ENCODE measurements around the gene BRCA2. TPM values are rescaled to one million over a fixed set of nuclear protein-coding genes. Genes with fewer than 3 reads are reported as not detected.
"Not testable (repeated sequence)": the region's sequence is repeated elsewhere in the genome, so short reads cannot be mapped to it uniquely, and the experiment has no call there.

Gene BRCA2
- total and polyA plus RNA-seq, 2 donors, result 1.5 to 11.0 TPM

- no peak overlapping the region for H3K4me3 ChIP-seq (ENCODE audit: low read length in 2 of 2)
- no peaks in the 10 kb centered on the region for H3K9me3 ChIP-seq (ENCODE audit: control insufficient read depth in 2 of 2, insufficient read depth in 1 of 2, low read length in 1 of 2)
- H3K36me3 ChIP-seq (ENCODE audit: control insufficient read depth in 2 of 2, insufficient read depth in 2 of 2, low read length in 1 of 2), result peaks cover 0 to 29% of the 10 kb centered on the region in 2 donors
- H3K27ac ChIP-seq (ENCODE audit: low read depth in 1 of 2, low read length in 1 of 2), result no peak overlapping the region
- WGBS, result 94% methylated on average over 4 of the region's 4 CpGs
- no peaks in the 10 kb centered on the region for H3K27me3 ChIP-seq (ENCODE audit: control insufficient read depth in 2 of 2, insufficient read depth in 1 of 2, low read length in 1 of 2)
- peaks cover 0 to 3% of the 10 kb centered on the region in 2 donors for H3K4me1 ChIP-seq (ENCODE audit: control insufficient read depth in 2 of 2, insufficient read depth in 2 of 2, low read length in 2 of 2)
- no peak for DNase-seq (ENCODE audit: low read depth in 6 of 9, low spot score in 9 of 9)
Observed at GRCh38 chr13:32320528-32320927, 5.2 kb downstream of the BRCA2 start.

- H3K27me3 ChIP-seq (ENCODE audit: control insufficient read depth in 2 of 2, insufficient read depth in 1 of 2, low read length in 1 of 2), result no peaks in the 10 kb centered on the region
- DNase-seq (ENCODE audit: low read depth in 6 of 9, low spot score in 9 of 9), result no peak
- peaks cover 0 to 38% of the 10 kb centered on the region in 2 donors for H3K36me3 ChIP-seq (ENCODE audit: control insufficient read depth in 2 of 2, insufficient read depth in 2 of 2, low read length in 1 of 2)
- no peak overlapping the region for H3K4me3 ChIP-seq (ENCODE audit: low read length in 2 of 2)
- H3K4me1 ChIP-seq (ENCODE audit: control insufficient read depth in 2 of 2, insufficient read depth in 2 of 2, low read length in 2 of 2), result no peaks in the 10 kb centered on the region
- H3K9me3 ChIP-seq (ENCODE audit: control insufficient read depth in 2 of 2, insufficient read depth in 1 of 2, low read length in 1 of 2), result no peaks in the 10 kb centered on the region
- no peak overlapping the region for H3K27ac ChIP-seq (ENCODE audit: low read depth in 1 of 2, low read length in 1 of 2)
Observed at GRCh38 chr13:32323912-32324311, 8.6 kb downstream of the BRCA2 start.

- no peaks in the 10 kb centered on the region for H3K27me3 ChIP-seq (ENCODE audit: control insufficient read depth in 2 of 2, insufficient read depth in 1 of 2, low read length in 1 of 2)
- WGBS, result 99% methylated on average over 2 of the region's 2 CpGs
- H3K36me3 ChIP-seq (ENCODE audit: control insufficient read depth in 2 of 2, insufficient read depth in 2 of 2, low read length in 1 of 2), result peaks cover 10 to 28% of the 10 kb centered on the region in 2 donors
- H3K27ac ChIP-seq (ENCODE audit: low read depth in 1 of 2, low read length in 1 of 2), result no peak overlapping the region
- no peaks in the 10 kb centered on the region for H3K4me1 ChIP-seq (ENCODE audit: control insufficient read depth in 2 of 2, insufficient read depth in 2 of 2, low read length in 2 of 2)
- DNase-seq (ENCODE audit: low read depth in 6 of 9, low spot score in 9 of 9), result no peak
- H3K4me3 ChIP-seq (ENCODE audit: low read length in 2 of 2), result no peak overlapping the region
- H3K9me3 ChIP-seq (ENCODE audit: control insufficient read depth in 2 of 2, insufficient read depth in 1 of 2, low read length in 1 of 2), result no peaks in the 10 kb centered on the region
Observed at GRCh38 chr13:32330441-32330840, 15.1 kb downstream of the BRCA2 start.

- WGBS, result 97% methylated on average over 2 of the region's 2 CpGs
- Histone ChIP-seq H3K36me3 (ENCODE audit: control insufficient read depth in 2 of 2, insufficient read depth in 2 of 2, low read length in 1 of 2) (peaks cover 10 to 22% of the 10 kb centered on the region in 2 donors), H3K27ac (ENCODE audit: low read depth in 1 of 2, low read length in 1 of 2) (no peak overlapping the region), H3K4me3 (ENCODE audit: low read length in 2 of 2) (no peak overlapping the region), H3K4me1 (ENCODE audit: control insufficient read depth in 2 of 2, insufficient read depth in 2 of 2, low read length in 2 of 2) (no peaks in the 10 kb centered on the region), H3K27me3 (ENCODE audit: control insufficient read depth in 2 of 2, insufficient read depth in 1 of 2, low read length in 1 of 2) (no peaks in the 10 kb centered on the region), H3K9me3 (ENCODE audit: control insufficient read depth in 2 of 2, insufficient read depth in 1 of 2, low read length in 1 of 2) (no peaks in the 10 kb centered on the region)
- no peak for DNase-seq (ENCODE audit: low read depth in 6 of 9, low spot score in 9 of 9)
Observed at GRCh38 chr13:32334671-32335070, 19.4 kb downstream of the BRCA2 start.

DNA sequence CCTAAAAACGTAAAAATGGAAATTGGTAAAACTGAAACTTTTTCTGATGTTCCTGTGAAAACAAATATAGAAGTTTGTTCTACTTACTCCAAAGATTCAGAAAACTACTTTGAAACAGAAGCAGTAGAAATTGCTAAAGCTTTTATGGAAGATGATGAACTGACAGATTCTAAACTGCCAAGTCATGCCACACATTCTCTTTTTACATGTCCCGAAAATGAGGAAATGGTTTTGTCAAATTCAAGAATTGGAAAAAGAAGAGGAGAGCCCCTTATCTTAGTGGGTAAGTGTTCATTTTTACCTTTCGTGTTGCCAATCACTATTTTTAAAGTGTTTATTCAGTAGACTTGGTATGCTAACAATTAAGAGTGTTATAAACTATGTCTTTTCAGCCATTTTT lies 25.6 kb downstream of the BRCA2 start:
- H3K27me3 ChIP-seq (ENCODE audit: control insufficient read depth in 2 of 2, insufficient read depth in 1 of 2, low read length in 1 of 2), result no peaks in the 10 kb centered on the region
- H3K9me3 ChIP-seq (ENCODE audit: control insufficient read depth in 2 of 2, insufficient read depth in 1 of 2, low read length in 1 of 2), result no peaks in the 10 kb centered on the region
- no peak for DNase-seq (ENCODE audit: low read depth in 6 of 9, low spot score in 9 of 9)
- H3K4me1 ChIP-seq (ENCODE audit: control insufficient read depth in 2 of 2, insufficient read depth in 2 of 2, low read length in 2 of 2), result no peaks in the 10 kb centered on the region
- no peak overlapping the region for H3K27ac ChIP-seq (ENCODE audit: low read depth in 1 of 2, low read length in 1 of 2)
- WGBS, result 72% methylated on average over 3 of the region's 3 CpGs
- H3K36me3 ChIP-seq (ENCODE audit: control insufficient read depth in 2 of 2, insufficient read depth in 2 of 2, low read length in 1 of 2), result peaks cover 0 to 3% of the 10 kb centered on the region in 2 donors
- H3K4me3 ChIP-seq (ENCODE audit: low read length in 2 of 2), result no peak overlapping the region

DNA sequence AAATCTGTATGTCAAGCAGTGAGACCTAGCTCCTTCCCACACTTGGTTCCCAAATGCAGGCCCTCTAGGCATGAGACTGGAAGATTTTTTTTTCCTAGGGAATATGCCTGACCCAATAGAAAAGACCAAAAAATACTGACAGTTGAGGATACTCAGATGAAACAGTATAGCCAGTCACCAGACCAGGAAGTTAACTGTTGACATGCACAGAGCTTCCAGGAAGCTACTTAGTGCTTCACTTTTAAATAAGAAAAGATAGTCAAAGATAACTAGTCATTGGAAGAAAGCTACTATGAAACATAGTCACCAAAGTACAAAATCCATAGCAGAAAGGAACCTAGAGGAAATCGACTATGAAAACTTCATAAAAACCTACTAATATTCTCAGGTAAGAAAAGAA lies 32.3 kb downstream of the BRCA2 start:
- no peak overlapping the region for H3K4me3 ChIP-seq (ENCODE audit: low read length in 2 of 2)
- H3K4me1 ChIP-seq (ENCODE audit: control insufficient read depth in 2 of 2, insufficient read depth in 2 of 2, low read length in 2 of 2), result no peaks in the 10 kb centered on the region
- no peaks in the 10 kb centered on the region for H3K9me3 ChIP-seq (ENCODE audit: control insufficient read depth in 2 of 2, insufficient read depth in 1 of 2, low read length in 1 of 2)
- no peak overlapping the region for H3K27ac ChIP-seq (ENCODE audit: low read depth in 1 of 2, low read length in 1 of 2)
- DNase-seq (ENCODE audit: low read depth in 6 of 9, low spot score in 9 of 9), result no peak
- H3K36me3 ChIP-seq (ENCODE audit: control insufficient read depth in 2 of 2, insufficient read depth in 2 of 2, low read length in 1 of 2), result peaks cover 2 to 15% of the 10 kb centered on the region in 2 donors
- H3K27me3 ChIP-seq (ENCODE audit: control insufficient read depth in 2 of 2, insufficient read depth in 1 of 2, low read length in 1 of 2), result no peaks in the 10 kb centered on the region
- WGBS, result 97% methylated on average over 1 of the region's 1 CpG

DNA sequence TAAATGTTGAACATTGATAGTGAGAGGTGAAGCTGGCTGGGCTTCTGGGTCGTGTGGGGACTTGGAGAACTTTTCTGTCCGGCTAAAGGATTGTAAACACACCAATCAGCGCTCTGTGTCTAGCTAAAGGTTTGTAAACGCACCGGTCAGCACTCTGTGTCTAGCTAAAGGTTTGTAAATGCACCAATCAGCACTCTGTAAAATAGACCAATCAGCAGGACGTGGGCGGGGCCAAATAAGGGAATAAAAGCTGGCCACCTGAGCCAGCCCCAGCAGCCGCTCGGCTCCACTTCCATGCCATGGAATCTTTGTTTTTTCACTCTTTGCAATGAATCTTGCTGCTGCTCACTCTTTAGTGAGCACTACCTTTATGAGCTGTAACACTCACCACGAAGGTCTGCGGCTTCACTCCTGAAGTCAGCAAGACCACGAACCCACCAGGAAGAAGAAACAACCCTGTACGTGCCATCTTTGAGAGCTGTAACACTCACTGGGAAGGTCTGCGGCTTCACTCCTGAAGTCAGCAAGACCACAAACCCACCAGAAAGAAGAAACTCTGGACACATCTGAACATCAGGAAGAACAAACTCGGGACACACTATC lies 35.6 kb downstream of the BRCA2 start:
- H3K4me3 ChIP-seq (ENCODE audit: low read length in 2 of 2); DNase-seq (ENCODE audit: low read depth in 6 of 9, low spot score in 9 of 9); H3K27ac ChIP-seq (ENCODE audit: low read depth in 1 of 2, low read length in 1 of 2); H3K4me1 ChIP-seq (ENCODE audit: control insufficient read depth in 2 of 2, insufficient read depth in 2 of 2, low read length in 2 of 2); H3K27me3 ChIP-seq (ENCODE audit: control insufficient read depth in 2 of 2, insufficient read depth in 1 of 2, low read length in 1 of 2); H3K9me3 ChIP-seq (ENCODE audit: control insufficient read depth in 2 of 2, insufficient read depth in 1 of 2, low read length in 1 of 2): not testable (repeated sequence)
- 79% methylated on average over 15 of the region's 15 CpGs for WGBS
- H3K36me3 ChIP-seq (ENCODE audit: control insufficient read depth in 2 of 2, insufficient read depth in 2 of 2, low read length in 1 of 2), result peaks cover 2 to 17% of the 10 kb centered on the region in 2 donors

DNA sequence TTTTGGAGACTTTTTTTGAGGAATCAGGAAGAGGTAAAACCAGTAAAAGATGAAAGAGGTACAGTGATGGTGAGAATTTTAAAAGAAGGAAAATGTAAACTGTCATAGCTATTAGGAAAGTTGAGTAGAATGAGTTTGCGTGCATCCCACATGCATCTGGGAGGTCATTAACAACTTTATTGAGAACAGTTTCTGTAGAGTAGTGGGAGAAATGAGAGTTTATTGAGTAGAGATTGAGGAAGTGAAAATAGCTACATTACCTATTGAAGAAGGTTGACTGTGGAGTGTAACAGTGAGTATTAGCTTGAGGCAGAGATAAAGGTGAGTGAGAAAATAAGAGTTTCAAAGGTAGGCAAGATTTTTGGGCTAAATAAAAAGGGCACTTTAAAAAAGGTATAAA lies 38.7 kb downstream of the BRCA2 start:
- Histone ChIP-seq H3K4me3 (ENCODE audit: low read length in 2 of 2) (no peak overlapping the region), H3K4me1 (ENCODE audit: control insufficient read depth in 2 of 2, insufficient read depth in 2 of 2, low read length in 2 of 2) (no peaks in the 10 kb centered on the region), H3K27me3 (ENCODE audit: control insufficient read depth in 2 of 2, insufficient read depth in 1 of 2, low read length in 1 of 2) (no peaks in the 10 kb centered on the region), H3K9me3 (ENCODE audit: control insufficient read depth in 2 of 2, insufficient read depth in 1 of 2, low read length in 1 of 2) (no peaks in the 10 kb centered on the region), H3K36me3 (ENCODE audit: control insufficient read depth in 2 of 2, insufficient read depth in 2 of 2, low read length in 1 of 2) (peaks cover 2 to 20% of the 10 kb centered on the region in 2 donors), H3K27ac (ENCODE audit: low read depth in 1 of 2, low read length in 1 of 2) (no peak overlapping the region)
- 97% methylated on average over 1 of the region's 1 CpG for WGBS
- no peak for DNase-seq (ENCODE audit: low read depth in 6 of 9, low spot score in 9 of 9)

- not testable (repeated sequence) for H3K4me3 ChIP-seq (ENCODE audit: low read length in 2 of 2); H3K27ac ChIP-seq (ENCODE audit: low read depth in 1 of 2, low read length in 1 of 2); DNase-seq (ENCODE audit: low read depth in 6 of 9, low spot score in 9 of 9); H3K9me3 ChIP-seq (ENCODE audit: control insufficient read depth in 2 of 2, insufficient read depth in 1 of 2, low read length in 1 of 2); H3K27me3 ChIP-seq (ENCODE audit: control insufficient read depth in 2 of 2, insufficient read depth in 1 of 2, low read length in 1 of 2); H3K4me1 ChIP-seq (ENCODE audit: control insufficient read depth in 2 of 2, insufficient read depth in 2 of 2, low read length in 2 of 2)
- peaks cover 2 to 18% of the 10 kb centered on the region in 2 donors for H3K36me3 ChIP-seq (ENCODE audit: control insufficient read depth in 2 of 2, insufficient read depth in 2 of 2, low read length in 1 of 2)
- over 99% methylated on average over 8 of the region's 8 CpGs for WGBS
Observed at GRCh38 chr13:32355935-32356334, 40.6 kb downstream of the BRCA2 start.

Data from thymus (tissue), 11 donors.